HG02970 (cell line): ENCODE results near the gene C17orf78.
"Not testable (repeated sequence)": the region's sequence is repeated elsewhere in the genome, so short reads cannot be mapped to it uniquely, and the experiment has no call there.

Source experiments
- ATAC-seq: cut with Tn5 transposase; IDR thresholded peaks from one replicate; pipeline ENCODE4 v1.9.1; 2021; ENCODE audit warnings: mild to moderate bottlenecking, moderate library complexity, moderate number of reproducible peaks; ENCODE audit not compliant: unreplicated experiment, low FRiP score

The C17orf78 gene

DNA sequence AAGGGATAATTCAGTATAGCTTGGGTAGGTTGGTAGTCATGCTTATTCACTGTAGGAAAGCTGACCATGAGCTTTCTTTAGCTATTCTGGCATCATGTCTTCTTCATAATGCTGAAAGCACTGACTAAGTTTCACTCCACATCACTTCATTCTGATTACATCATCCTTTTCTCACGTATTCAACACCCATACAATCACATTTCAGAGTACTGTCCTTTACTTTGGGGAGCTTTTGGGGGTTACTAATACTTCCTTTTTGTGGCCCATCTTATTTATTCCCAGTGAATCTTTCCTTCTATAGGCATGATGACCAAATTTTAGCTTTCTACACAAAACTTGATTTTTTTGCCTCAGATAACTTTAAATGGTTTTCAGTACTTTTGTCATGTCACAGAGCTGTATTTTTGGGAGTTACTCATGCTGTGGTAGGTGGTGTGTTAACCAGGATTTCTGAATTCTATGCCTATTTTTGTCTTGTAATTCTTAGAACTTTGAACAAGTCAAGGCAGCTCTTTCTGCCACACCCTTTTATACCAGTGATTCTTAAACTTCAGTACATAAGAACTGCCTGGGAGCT, 54.4 kb downstream of the C17orf78 start:
- ATAC-seq = no peak

DNA sequence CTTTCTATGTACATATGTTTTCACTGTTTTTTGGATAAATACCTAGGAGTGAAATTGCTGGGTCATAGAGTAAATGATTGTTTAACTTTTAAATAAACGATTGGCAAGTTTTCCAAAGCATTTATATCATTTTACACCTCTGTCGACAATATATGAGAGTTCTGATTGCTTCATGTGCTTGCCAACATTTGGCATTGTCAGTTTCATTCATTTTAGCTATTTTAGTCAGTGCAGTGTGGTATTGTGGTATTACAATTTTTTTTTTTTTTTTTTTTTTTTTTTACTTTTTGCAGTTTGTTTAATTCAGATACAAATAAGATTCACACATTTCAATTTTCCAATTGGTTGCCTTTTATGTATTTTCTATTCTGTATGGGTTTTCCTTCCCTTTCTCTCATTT, 56.9 kb downstream of the C17orf78 start:
- ATAC-seq = no peak

DNA sequence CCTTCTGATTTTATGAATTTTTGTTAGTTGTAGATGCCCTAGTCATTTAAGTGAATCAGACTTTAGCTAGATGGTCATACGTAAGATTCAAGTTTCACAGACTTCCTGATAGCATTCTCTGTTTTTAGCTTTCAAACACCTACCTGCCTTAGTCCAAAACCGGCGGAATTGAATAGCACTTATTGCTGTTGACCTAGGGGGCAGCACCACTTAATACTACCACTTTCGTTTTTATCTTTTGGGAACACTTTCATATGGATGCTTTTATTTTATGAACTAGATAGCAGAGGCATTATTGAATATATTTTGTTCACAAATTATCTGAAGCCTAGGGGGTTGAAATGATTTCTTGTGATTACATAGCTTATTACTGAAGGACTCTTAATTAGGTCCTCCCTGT, 62.4 kb downstream of the C17orf78 start:
- ATAC-seq = no peak

DNA sequence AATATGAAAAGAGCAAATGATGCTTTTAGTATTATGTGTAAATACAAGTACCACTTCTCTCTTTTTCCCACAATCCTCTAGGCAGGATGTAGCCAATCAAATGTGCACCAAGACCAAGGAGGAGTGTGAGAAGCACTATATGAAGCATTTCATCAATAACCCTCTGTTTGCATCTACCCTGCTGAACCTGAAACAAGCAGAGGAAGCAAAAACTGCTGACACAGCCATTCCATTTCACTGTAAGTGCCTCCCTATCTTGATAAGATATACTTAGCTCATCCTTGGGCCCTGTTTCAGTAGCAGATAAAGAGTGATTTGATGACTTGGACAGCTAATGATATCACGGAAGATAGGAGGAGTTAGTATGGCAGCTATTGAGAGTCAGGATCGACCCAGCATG, 64.6 kb downstream of the C17orf78 start:
- ATAC-seq = no peak

DNA sequence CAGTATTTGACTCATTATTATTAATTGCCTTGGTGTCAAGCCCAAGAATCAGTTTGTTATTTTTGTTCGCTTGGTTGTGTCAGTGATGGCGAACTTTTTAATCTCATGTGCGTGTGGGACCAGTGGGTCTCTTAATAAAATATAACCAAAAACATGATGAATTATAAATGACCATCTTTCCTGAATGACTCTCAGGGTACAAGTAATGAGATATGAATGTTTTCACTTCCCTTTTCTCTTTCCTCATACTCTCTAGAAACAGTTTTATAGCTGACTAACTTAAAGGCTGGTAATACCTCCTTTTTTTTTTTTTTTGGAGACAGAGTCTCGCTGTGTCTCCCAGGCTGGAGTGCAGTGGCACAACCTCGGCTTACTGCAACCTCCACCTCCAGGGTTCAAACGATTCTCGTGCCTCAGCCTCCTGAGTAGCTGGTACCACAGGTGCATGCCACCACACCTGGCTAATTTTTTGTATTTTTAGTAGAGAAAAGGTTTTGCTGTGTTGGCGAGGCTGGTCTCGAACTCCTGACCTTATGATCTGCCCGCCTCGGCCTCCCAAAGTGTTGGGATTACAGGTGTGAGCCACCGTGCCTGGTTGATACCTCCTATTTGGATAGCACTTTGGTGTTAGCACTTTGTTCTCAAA, 65.7 kb downstream of the C17orf78 start:
- ATAC-seq = not testable (repeated sequence)
